ENCODE measurements around the gene TTLL9. TPM values are rescaled to one million over a fixed set of nuclear protein-coding genes. Genes with fewer than 3 reads are reported as not detected.

TTLL9 gene
- polyA plus RNA-seq, 1 of the 3 experiments (the other 2 are of a cell fraction): 0.23 TPM

GRCh38 chr20:31991339-31991705 is 120.9 kb downstream of the TTLL9 start:
- Histone ChIP-seq H3K9me3 (no peaks in the 10 kb centered on the region), H3K4me1 (ENCODE audit: control insufficient read depth in 1 of 2, insufficient read depth in 2 of 2, low read depth in 1 of 2, low read length in 1 of 2) (peaks cover 0 to 8% of the 10 kb centered on the region in 2 experiments; a peak in 1 of 4 replicates), H3K4me2 (no peak overlapping the region), H4K20me1 (ENCODE audit: insufficient read depth) (no peaks in the 10 kb centered on the region), H3K79me2 (ENCODE audit: insufficient read depth) (no peaks in the 10 kb centered on the region), H3K9ac (no peak overlapping the region), H3K27ac (ENCODE audit: low read depth in 2 of 2, low read length in 1 of 2) (no peak overlapping the region; a peak in 1 of 4 replicates), H3K27me3 (ENCODE audit: insufficient read depth) (no peaks in the 10 kb centered on the region; the same call in 1 of the 2 replicates), H2AFZ (ENCODE audit: low read depth) (no peak overlapping the region), H3K4me3 (ENCODE audit: low read depth in 2 of 2, low read length in 1 of 2) (no peak overlapping the region), H3K36me3 (replicated peaks in 1 of 2; ENCODE audit: control insufficient read depth in 1 of 2, insufficient read depth in 2 of 2, low read length in 1 of 2) (no peaks in the 10 kb centered on the region), H3K9me2 (no peaks in the 10 kb centered on the region), H3F3A (replicated peaks; ENCODE audit: insufficient read depth) (no peaks in the 10 kb centered on the region)
- 40% methylated on average over 1 of the region's 1 CpG for WGBS (ENCODE audit: low lambda C conversion rate)
- no peak for TF ChIP-seq FOXM1 (IDR thresholded peaks at IDR 0.05; ENCODE audit: low read depth)
- TF ChIP-seq NFIC (IDR thresholded peaks at IDR 0.05; ENCODE audit: borderline replicate concordance): no peak
- no peak for TF ChIP-seq MEF2A (IDR thresholded peaks at IDR 0.05; ENCODE audit: borderline replicate concordance, low read depth)
- TF ChIP-seq TCF12 (IDR thresholded peaks at IDR 0.05): no peak
- TF ChIP-seq, protein P1, sequence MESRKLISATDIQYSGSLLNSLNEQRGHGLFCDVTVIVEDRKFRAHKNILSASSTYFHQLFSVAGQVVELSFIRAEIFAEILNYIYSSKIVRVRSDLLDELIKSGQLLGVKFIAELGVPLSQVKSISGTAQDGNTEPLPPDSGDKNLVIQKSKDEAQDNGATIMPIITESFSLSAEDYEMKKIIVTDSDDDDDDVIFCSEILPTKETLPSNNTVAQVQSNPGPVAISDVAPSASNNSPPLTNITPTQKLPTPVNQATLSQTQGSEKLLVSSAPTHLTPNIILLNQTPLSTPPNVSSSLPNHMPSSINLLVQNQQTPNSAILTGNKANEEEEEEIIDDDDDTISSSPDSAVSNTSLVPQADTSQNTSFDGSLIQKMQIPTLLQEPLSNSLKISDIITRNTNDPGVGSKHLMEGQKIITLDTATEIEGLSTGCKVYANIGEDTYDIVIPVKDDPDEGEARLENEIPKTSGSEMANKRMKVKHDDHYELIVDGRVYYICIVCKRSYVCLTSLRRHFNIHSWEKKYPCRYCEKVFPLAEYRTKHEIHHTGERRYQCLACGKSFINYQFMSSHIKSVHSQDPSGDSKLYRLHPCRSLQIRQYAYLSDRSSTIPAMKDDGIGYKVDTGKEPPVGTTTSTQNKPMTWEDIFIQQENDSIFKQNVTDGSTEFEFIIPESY (IDR thresholded peaks at IDR 0.05; ENCODE audit: borderline replicate concordance, low read depth): no peak
- no peak for TF ChIP-seq PBX3 (IDR thresholded peaks at IDR 0.05)
- TF ChIP-seq FOSL2 (IDR thresholded peaks at IDR 0.05; ENCODE audit: borderline replicate concordance, low read depth): no peak
- no peak for TF ChIP-seq GABPA (IDR thresholded peaks at IDR 0.05; ENCODE audit: low read depth)
- TF ChIP-seq, protein P2, sequence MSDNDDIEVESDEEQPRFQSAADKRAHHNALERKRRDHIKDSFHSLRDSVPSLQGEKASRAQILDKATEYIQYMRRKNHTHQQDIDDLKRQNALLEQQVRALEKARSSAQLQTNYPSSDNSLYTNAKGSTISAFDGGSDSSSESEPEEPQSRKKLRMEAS (IDR thresholded peaks at IDR 0.05; ENCODE audit: low read depth): no peak
- TF ChIP-seq CTCF (IDR thresholded peaks at IDR 0.05): no peak
- TF ChIP-seq USF2 (IDR thresholded peaks at IDR 0.05; ENCODE audit: borderline replicate concordance, low read depth, low read length): no peak
- no peak for TF ChIP-seq EP300 (IDR thresholded peaks at IDR 0.05; ENCODE audit: borderline replicate concordance in 1 of 2, low read depth in 1 of 2, low read length in 1 of 2)
- TF ChIP-seq POLR2AphosphoS5 (IDR thresholded peaks at IDR 0.05; ENCODE audit: low read depth, low read length): no peak
- TF ChIP-seq EZH2phosphoT487 (IDR thresholded peaks at IDR 0.05; ENCODE audit: borderline replicate concordance, low read depth): no peak
- no peak for TF ChIP-seq MXI1 (IDR thresholded peaks at IDR 0.05; ENCODE audit: low read depth, low read length)
- TF ChIP-seq RCOR1 (IDR thresholded peaks at IDR 0.05; ENCODE audit: low read length): no peak
- no peak for TF ChIP-seq TAF1 (IDR thresholded peaks at IDR 0.05; ENCODE audit: borderline replicate concordance, low read depth, low read length)
- ChIA-PET CTCF (interaction anchor here (0.7 to 1.5 kb wide), 5 partner anchors 28 to 168 kb away, joined by 3 to 6 read pairs (median 4); no protein-coding TSS in a partner anchor), POLR2A (interaction anchor here (0.8 kb wide), 1 partner anchor 23 kb away, joined by 3 read pairs; the partner anchor contains the start of gene XKR7)
- DNase-seq: peak; percentile 45

All from SK-N-SH (cell line).